Activated CD4-positive, alpha-beta T cell treated with anti-CD3 and anti-CD28 coated beads, Interleukin-2, Interleukin-4, amounts not matched to agents 100 ng/mL and 50 ng/mL, durations not matched to agents 16 hours and 8 hours (primary cell): ENCODE data around the gene FAM20A.
"Not testable (repeated sequence)": the region's sequence is repeated elsewhere in the genome, so short reads cannot be mapped to it uniquely, and the experiment has no call there.

Experiments
- DNase-seq: peaks from one replicate; pipeline ENCODE4 v3.0.0-alpha.2; 2020; ENCODE audit warnings: low spot score

The FAM20A gene

GRCh38 chr17:68492394-68493054 is 108.6 kb downstream of the FAM20A start:
- not testable (repeated sequence) for DNase-seq

GRCh38 chr17:68491381-68492231 is 109.6 kb downstream of the FAM20A start:
- no peak for DNase-seq

GRCh38 chr17:68489919-68490318 is 111.2 kb downstream of the FAM20A start:
- DNase-seq = no peak
